Mesothelial cell of epicardium (in vitro differentiated cells): ENCODE data around the gene PGA3. TPM values are rescaled to one million over a fixed set of nuclear protein-coding genes. Genes with fewer than 3 reads are reported as not detected.

Source experiments
- DNase-seq, 2 experiments: peaks; one replicate each; pipeline ENCODE4 v3.0.0; 2021; ENCODE audit warnings: low spot score in 2 of 2; ENCODE audit not compliant: unreplicated experiment in 2 of 2
- H3K27ac Mint-ChIP-seq: 2 replicates; pipeline ENCODE4 v1.8.0; 2021; ENCODE audit warnings: mixed read lengths
- H3K27me3 Mint-ChIP-seq: 2 replicates; pipeline ENCODE4 v1.8.0; 2021; ENCODE audit warnings: low read depth, mixed read lengths
- H3K36me3 Mint-ChIP-seq: 2 replicates; pipeline ENCODE4 v1.8.0; 2021; ENCODE audit warnings: mixed read lengths
- H3K4me1 Mint-ChIP-seq: 2 replicates; pipeline ENCODE4 v1.8.0; 2021; ENCODE audit warnings: mixed read lengths
- H3K4me3 Mint-ChIP-seq: 2 replicates; pipeline ENCODE4 v1.8.0; 2021; ENCODE audit warnings: mild to moderate bottlenecking, moderate library complexity, mixed read lengths
- H3K9me3 Mint-ChIP-seq: 2 replicates; pipeline ENCODE4 v1.8.0; 2021; ENCODE audit warnings: mixed read lengths
- total RNA-seq: library from RNA; stranded (reverse); gene quantifications from 3 replicates; pipeline ENCODE4 v1.2.1, GENCODE V29; 2021
- TF ChIP-seq, protein P1 (sequence below): fragments of 200-600 bp; sonication (generic); IDR thresholded peaks from one replicate; pipeline ENCODE4 v1.5.0; 2021; ENCODE audit warnings: antibody characterized with exemption; ENCODE audit not compliant: unreplicated experiment

Gene PGA3
- total RNA-seq, 1 donor from 2014 or later, result not detected

DNA sequence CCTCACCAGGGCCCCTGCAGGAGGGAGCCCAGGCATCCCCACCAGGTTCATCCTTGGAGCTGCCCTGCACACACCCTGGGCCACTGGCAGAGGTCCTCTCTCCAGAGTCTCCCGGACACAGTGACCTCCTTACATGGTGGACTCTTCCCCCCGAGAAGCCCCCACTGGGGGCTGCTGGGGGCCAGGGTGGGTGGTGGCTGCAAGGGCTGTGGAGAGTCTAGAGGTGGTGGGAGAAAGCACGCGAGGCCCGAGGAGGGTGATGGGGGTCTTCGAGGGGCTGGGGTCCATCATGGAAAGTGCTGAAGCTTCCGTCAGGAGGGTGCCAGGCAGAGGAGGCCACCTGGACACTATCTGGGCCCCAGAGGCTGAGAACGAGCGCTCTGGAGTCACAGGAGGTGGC is 55.2 kb downstream of the PGA3 start:
- no peak for DNase-seq
- H3K27ac Mint-ChIP-seq, result no peak overlapping the region
- no peaks in the 10 kb centered on the region for H3K9me3 Mint-ChIP-seq
- H3K36me3 Mint-ChIP-seq, result no peaks in the 10 kb centered on the region
- TF ChIP-seq, protein P1, sequence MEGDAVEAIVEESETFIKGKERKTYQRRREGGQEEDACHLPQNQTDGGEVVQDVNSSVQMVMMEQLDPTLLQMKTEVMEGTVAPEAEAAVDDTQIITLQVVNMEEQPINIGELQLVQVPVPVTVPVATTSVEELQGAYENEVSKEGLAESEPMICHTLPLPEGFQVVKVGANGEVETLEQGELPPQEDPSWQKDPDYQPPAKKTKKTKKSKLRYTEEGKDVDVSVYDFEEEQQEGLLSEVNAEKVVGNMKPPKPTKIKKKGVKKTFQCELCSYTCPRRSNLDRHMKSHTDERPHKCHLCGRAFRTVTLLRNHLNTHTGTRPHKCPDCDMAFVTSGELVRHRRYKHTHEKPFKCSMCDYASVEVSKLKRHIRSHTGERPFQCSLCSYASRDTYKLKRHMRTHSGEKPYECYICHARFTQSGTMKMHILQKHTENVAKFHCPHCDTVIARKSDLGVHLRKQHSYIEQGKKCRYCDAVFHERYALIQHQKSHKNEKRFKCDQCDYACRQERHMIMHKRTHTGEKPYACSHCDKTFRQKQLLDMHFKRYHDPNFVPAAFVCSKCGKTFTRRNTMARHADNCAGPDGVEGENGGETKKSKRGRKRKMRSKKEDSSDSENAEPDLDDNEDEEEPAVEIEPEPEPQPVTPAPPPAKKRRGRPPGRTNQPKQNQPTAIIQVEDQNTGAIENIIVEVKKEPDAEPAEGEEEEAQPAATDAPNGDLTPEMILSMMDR, result no peak
- H3K4me1 Mint-ChIP-seq, result no peaks in the 10 kb centered on the region
- H3K4me3 Mint-ChIP-seq, result no peak overlapping the region
- H3K27me3 Mint-ChIP-seq, result no peaks in the 10 kb centered on the region

DNA sequence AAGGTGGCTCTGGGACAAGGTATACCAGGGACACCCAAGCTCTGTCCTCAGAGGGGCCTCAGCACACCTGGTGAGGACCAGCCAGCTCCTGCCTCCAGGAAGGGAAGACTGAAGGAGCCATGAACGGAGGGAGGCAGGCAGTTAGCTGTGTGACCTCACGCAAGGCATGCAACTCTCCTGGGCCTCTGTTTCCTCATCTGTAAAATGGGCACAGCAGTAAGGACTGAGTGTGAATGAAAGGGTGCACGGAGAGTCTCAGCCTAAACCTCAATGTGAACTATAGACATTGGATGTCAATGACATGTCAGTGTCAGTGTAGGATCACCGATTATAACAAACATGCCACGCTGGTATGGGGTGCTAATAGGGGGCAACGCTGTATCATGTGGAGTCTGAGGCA is 56.0 kb downstream of the PGA3 start:
- Mint-ChIP-seq H3K4me3 (no peak overlapping the region), H3K36me3 (no peaks in the 10 kb centered on the region), H3K27ac (no peak overlapping the region), H3K27me3 (no peaks in the 10 kb centered on the region), H3K9me3 (no peaks in the 10 kb centered on the region), H3K4me1 (no peaks in the 10 kb centered on the region)
- TF ChIP-seq, protein P1, result no peak
- no peak for DNase-seq

Other genes with a start within 250 kb of the PGA3 start
- gene CD6, start 231.8 kb upstream of the PGA3 start, total RNA-seq, result 0.27 to 0.31 TPM in 2 of 3 replicates, not detected in the other
- not detected in 3 replicates for gene CD5, start 101.0 kb upstream of the PGA3 start, total RNA-seq
- gene VPS37C, start 42.1 kb upstream of the PGA3 start, total RNA-seq, result 24.8 to 29.1 TPM (median 26.5 TPM) in 3 replicates
- gene PGA4, start 18.8 kb downstream of the PGA3 start, total RNA-seq, result not detected in 3 replicates
- not detected in 3 replicates for gene PGA5, start 37.7 kb downstream of the PGA3 start, total RNA-seq
- gene VWCE, start 91.8 kb downstream of the PGA3 start, total RNA-seq, result 6.2 to 8.7 TPM (median 8.2 TPM) in 3 replicates
- gene DDB1, start 129.6 kb downstream of the PGA3 start, total RNA-seq, result 253 to 266 TPM (median 263 TPM) in 3 replicates
- gene TKFC, start 129.7 kb downstream of the PGA3 start, total RNA-seq, result 74.0 to 83.6 TPM (median 75.8 TPM) in 3 replicates
- gene CYB561A3, start 158.4 kb downstream of the PGA3 start, total RNA-seq, result 26.3 to 31.8 TPM (median 28.0 TPM) in 3 replicates
- 48.4 to 51.5 TPM (median 49.2 TPM) in 3 replicates for gene TMEM138, start 158.9 kb downstream of the PGA3 start, total RNA-seq
- gene TMEM216, start 189.1 kb downstream of the PGA3 start, total RNA-seq, result 22.2 to 26.1 TPM (median 22.5 TPM) in 3 replicates
- gene CPSF7, start 226.5 kb downstream of the PGA3 start, total RNA-seq, result 107 to 116 TPM (median 112 TPM) in 3 replicates
- 36.1 to 38.9 TPM (median 38.0 TPM) in 3 replicates for gene SDHAF2, start 226.6 kb downstream of the PGA3 start, total RNA-seq